HG03521 (cell line): ENCODE measurements around the gene ODF2.
"Not testable (repeated sequence)": the region's sequence is repeated elsewhere in the genome, so short reads cannot be mapped to it uniquely, and the experiment has no call there.

Source experiments
- ATAC-seq: cut with Tn5 transposase; IDR thresholded peaks from one replicate; pipeline ENCODE4 v1.9.1; 2021; ENCODE audit warnings: mild to moderate bottlenecking, moderate library complexity; ENCODE audit not compliant: unreplicated experiment

Gene ODF2

GRCh38 chr9:128455849-128456612, at the start of gene ODF2:
ODF2 (plus strand) TSS chr9:128456006; CDS start chr9:128456092, 86 bp downstream.
- ATAC-seq = peak; percentile 83

GRCh38 chr9:128406848-128407391, 48.9 kb upstream of the ODF2 start:
- ATAC-seq = no peak

GRCh38 chr9:128408963-128409431, 46.8 kb upstream of the ODF2 start:
- ATAC-seq = no peak

- no peak for ATAC-seq
These were observed 46.4 kb upstream of the ODF2 start for GRCh38 chr9:128409450-128409849.

GRCh38 chr9:128409978-128410377, 45.8 kb upstream of the ODF2 start:
- no peak for ATAC-seq

GRCh38 chr9:128411364-128412119, 44.3 kb upstream of the ODF2 start:
- ATAC-seq = no peak

- no peak for ATAC-seq
These were observed 43.6 kb upstream of the ODF2 start for GRCh38 chr9:128412120-128412790.

GRCh38 chr9:128413728-128414127, 42.1 kb upstream of the ODF2 start:
- ATAC-seq = not testable (repeated sequence)

GRCh38 chr9:128414461-128414860, 41.3 kb upstream of the ODF2 start:
- no peak for ATAC-seq

GRCh38 chr9:128415281-128415680, 40.5 kb upstream of the ODF2 start:
- no peak for ATAC-seq

GRCh38 chr9:128416014-128416413, 39.8 kb upstream of the ODF2 start:
- no peak for ATAC-seq

- no peak for ATAC-seq
These were observed 39.3 kb upstream of the ODF2 start for GRCh38 chr9:128416432-128417019.

- no peak for ATAC-seq
These were observed 36.5 kb upstream of the ODF2 start for GRCh38 chr9:128419061-128419925.

GRCh38 chr9:128420060-128420650, 35.7 kb upstream of the ODF2 start:
- peak; percentile 78 for ATAC-seq

- ATAC-seq = peak; percentile 51
These were observed 34.9 kb upstream of the ODF2 start, which contains the start of gene CERCAM for GRCh38 chr9:128420651-128421481. CERCAM (plus strand) TSS chr9:128420857; CDS start chr9:128420878, 21 bp downstream.

GRCh38 chr9:128421482-128421996, 34.3 kb upstream of the ODF2 start:
- ATAC-seq = no peak

- not testable (repeated sequence) for ATAC-seq
These were observed 33.6 kb upstream of the ODF2 start for GRCh38 chr9:128422022-128422782.

GRCh38 chr9:128422783-128423150, 33.0 kb upstream of the ODF2 start:
- ATAC-seq = no peak
